CD14-positive monocyte (primary cell): ENCODE measurements around the gene TSPAN31. TPM values are rescaled to one million over a fixed set of nuclear protein-coding genes. Genes with fewer than 3 reads are reported as not detected.
A peak's percentile ranks its signal among the peaks of the same experiment; 100 is the strongest.

Experiments used
- DNase-seq, 3 donors: peaks; one replicate each; pipeline ENCODE4 v3.0.0-alpha.2; 2011 to 2022
- H2AFZ ChIP-seq: 2 replicates; pipeline ENCODE4 v1.6.0; 2012; ENCODE audit warnings: mild to moderate bottlenecking, low read depth, low read length, inconsistent platforms; ENCODE audit not compliant: insufficient read depth, poor library complexity, severe bottlenecking
- H3K27ac ChIP-seq, 2 donors: 1 replicate in 1 of 2; 2 replicates in 1 of 2; pipeline ENCODE4 v1.5.1; 2012 to 2013; ENCODE audit warnings: low read length in 2 of 2, control low read depth in 1 of 2, inconsistent platforms in 1 of 2, low read depth in 1 of 2, mild to moderate bottlenecking in 1 of 2
- H3K27me3 ChIP-seq, 2 donors: one replicate each; pipeline versions ENCODE4 v1.6.0 to v1.6.1; 2011 to 2013; ENCODE audit warnings: low read length in 2 of 2; ENCODE audit not compliant: control insufficient read depth in 2 of 2, insufficient read depth in 2 of 2
- H3K36me3 ChIP-seq, 2 donors: replicated peaks in 1 of 2; 1 replicate in 1 of 2; 2 replicates in 1 of 2; pipeline versions ENCODE4 v1.5.1 to v1.6.1; 2012 to 2013; ENCODE audit warnings: low read length in 2 of 2, control low read depth in 1 of 2, inconsistent platforms in 1 of 2, mild to moderate bottlenecking in 1 of 2; ENCODE audit not compliant: insufficient read depth in 2 of 2, control insufficient read depth in 1 of 2
- H3K4me1 ChIP-seq, 2 donors: 1 replicate in 1 of 2; 2 replicates in 1 of 2; pipeline versions ENCODE4 v1.5.1 to v1.6.1; 2012 to 2013; ENCODE audit warnings: low read length in 2 of 2, control low read depth in 1 of 2, inconsistent platforms in 1 of 2, mild to moderate bottlenecking in 1 of 2, moderate library complexity in 1 of 2; ENCODE audit not compliant: insufficient read depth in 2 of 2, control insufficient read depth in 1 of 2
- H3K4me2 ChIP-seq: replicated peaks from 2 replicates; pipeline ENCODE3; 2012; ENCODE audit warnings: low read length, moderate library complexity, mild to moderate bottlenecking; ENCODE audit not compliant: poor library complexity, severe bottlenecking; ENCODE audit errors: extremely low read depth
- H3K4me3 ChIP-seq, 3 experiments: fragments of 200-600 bp in 1 of 3; sonication (generic) in 1 of 3; replicated peaks in 1 of 3; 1 replicate in 2 of 3; 2 replicates in 1 of 3; pipeline ENCODE4 v1.5.1; 2011 to 2013; ENCODE audit warnings: low read length in 3 of 3, mild to moderate bottlenecking in 3 of 3, control low read depth in 2 of 3, low read depth in 2 of 3, inconsistent platforms in 1 of 3, moderate library complexity in 1 of 3
- H3K79me2 ChIP-seq: 2 replicates; pipeline ENCODE4 v1.6.0; 2012; ENCODE audit warnings: mild to moderate bottlenecking, control low read depth, inconsistent platforms, low read length, moderate library complexity; ENCODE audit not compliant: insufficient read depth
- H3K9ac ChIP-seq: 2 replicates; pipeline ENCODE4 v1.6.0; 2017; ENCODE audit warnings: low read length, mild to moderate bottlenecking; ENCODE audit not compliant: insufficient read depth, poor library complexity, severe bottlenecking
- H3K9me3 ChIP-seq, 2 donors: replicated peaks in 1 of 2; 1 replicate in 1 of 2; 2 replicates in 1 of 2; pipeline versions ENCODE4 v1.5.1 to v1.6.1; 2012 to 2013; ENCODE audit warnings: low read length in 2 of 2, control low read depth in 1 of 2; ENCODE audit not compliant: control insufficient read depth in 1 of 2, insufficient read depth in 1 of 2
- H4K20me1 ChIP-seq: 2 replicates; pipeline ENCODE4 v1.6.0; 2012; ENCODE audit warnings: mild to moderate bottlenecking, low read length, control low read depth, moderate library complexity; ENCODE audit not compliant: insufficient read depth
- H3K27ac Mint-ChIP-seq, 7 donors: one replicate each; pipeline ENCODE4 v1.8.0; 2020; ENCODE audit warnings: mild to moderate bottlenecking in 7 of 7, mixed read lengths in 7 of 7, moderate library complexity in 6 of 7, inconsistent platforms in 2 of 7
- H3K27me3 Mint-ChIP-seq, 3 donors: one replicate each; pipeline ENCODE4 v1.8.0; 2021 to 2022; ENCODE audit warnings: low read depth in 3 of 3, mild to moderate bottlenecking in 3 of 3, mixed read lengths in 3 of 3, moderate library complexity in 3 of 3, inconsistent platforms in 1 of 3
- H3K36me3 Mint-ChIP-seq, 2 donors: one replicate each; pipeline ENCODE4 v1.8.0; 2020; ENCODE audit warnings: mixed read lengths in 2 of 2, inconsistent platforms in 1 of 2, mild to moderate bottlenecking in 1 of 2
- H3K4me1 Mint-ChIP-seq: one replicate; pipeline ENCODE4 v1.8.0; 2020; ENCODE audit warnings: mild to moderate bottlenecking, mixed read lengths
- H3K4me3 Mint-ChIP-seq, 2 donors: one replicate each; pipeline ENCODE4 v1.8.0; 2020; ENCODE audit warnings: mild to moderate bottlenecking in 2 of 2, mixed read lengths in 2 of 2, moderate library complexity in 1 of 2
- H3K9me3 Mint-ChIP-seq, 7 donors: one replicate each; pipeline ENCODE4 v1.8.0; 2020 to 2022; ENCODE audit warnings: mixed read lengths in 7 of 7, mild to moderate bottlenecking in 6 of 7, moderate library complexity in 6 of 7, inconsistent platforms in 2 of 7
- WGBS: methylation state at CpG from one replicate; pipeline ENCODE4 v1.1.5; 2013; ENCODE audit warnings: missing lambda C conversion rate; ENCODE audit not compliant: insufficient coverage; 5-methylcytosine and 5-hydroxymethylcytosine counted together
- intact Hi-C, 2 donors: fragments of 100-400 bp; cut with micrococcal nuclease; formaldehyde crosslinking; loops; one replicate each; pipeline versions ENCODE4 v1.15.0 to v1.15.1; 2023
- polyA plus RNA-seq, 3 donors: library from polyadenylated mRNA; depleted of rRNA in 1 of 3; unstranded in 2 of 3; stranded (reverse) in 1 of 3; fragments of 300-500 nt in 2 of 3; fragments of >200 nt in 1 of 3; fragmentation: Illumina TruSeq in 2 of 3; gene quantifications; 1 replicate in 2 of 3; 2 replicates in 1 of 3; pipeline ENCODE4 v1.2.3, GENCODE V29; 2012 to 2021
- TF ChIP-seq, protein P1 (sequence below): fragments of 200-600 bp; IDR thresholded peaks from one replicate; pipeline ENCODE4 v1.8.0; 2022; ENCODE audit warnings: antibody characterized with exemption, mild to moderate bottlenecking

The TSPAN31 gene
- polyA plus RNA-seq, 3 donors, result 20.6 to 48.1 (median 43.0) TPM

DNA sequence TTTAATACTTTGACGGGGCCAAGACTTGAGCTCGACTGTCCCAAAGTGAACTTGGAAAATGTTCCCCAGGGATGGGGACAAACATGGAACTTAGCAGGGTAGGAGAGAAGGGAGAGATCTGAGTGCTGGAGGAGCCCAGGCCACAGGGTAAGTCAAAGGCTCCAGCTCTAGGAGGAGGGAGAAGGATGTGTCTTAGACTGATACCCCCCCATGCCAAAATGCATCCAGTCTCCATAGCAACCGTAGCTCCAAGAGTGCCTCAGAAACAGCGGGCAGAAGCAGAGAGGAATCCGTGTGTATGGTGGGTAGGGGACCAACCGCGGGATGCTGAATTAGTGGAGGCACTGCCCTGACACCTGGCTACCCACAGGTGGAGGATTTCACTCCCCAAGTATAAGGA is 5.5 kb upstream of the TSPAN31 start:
- DNase-seq, result no peak
- no peaks in the 10 kb centered on the region for H3K27me3 ChIP-seq
- H3K4me1 ChIP-seq, result peaks cover 32 to 35% of the 10 kb centered on the region in 2 donors
- Mint-ChIP-seq H3K4me3 (no peak overlapping the region), H3K27me3 (peaks cover 0 to under 1% (median 0%) of the 10 kb centered on the region in 3 donors), H3K4me1 (peaks cover 41% of the 10 kb centered on the region), H3K9me3 (no peaks in the 10 kb centered on the region), H3K36me3 (peaks cover 13 to 20% of the 10 kb centered on the region in 2 donors), H3K27ac (peak overlapping the region in 1 of 7 donors; percentile 62)
- H3K9ac ChIP-seq, result no peak overlapping the region
- no peak overlapping the region for H3K4me2 ChIP-seq
- no peak overlapping the region for H2AFZ ChIP-seq
- TF ChIP-seq, protein P1, sequence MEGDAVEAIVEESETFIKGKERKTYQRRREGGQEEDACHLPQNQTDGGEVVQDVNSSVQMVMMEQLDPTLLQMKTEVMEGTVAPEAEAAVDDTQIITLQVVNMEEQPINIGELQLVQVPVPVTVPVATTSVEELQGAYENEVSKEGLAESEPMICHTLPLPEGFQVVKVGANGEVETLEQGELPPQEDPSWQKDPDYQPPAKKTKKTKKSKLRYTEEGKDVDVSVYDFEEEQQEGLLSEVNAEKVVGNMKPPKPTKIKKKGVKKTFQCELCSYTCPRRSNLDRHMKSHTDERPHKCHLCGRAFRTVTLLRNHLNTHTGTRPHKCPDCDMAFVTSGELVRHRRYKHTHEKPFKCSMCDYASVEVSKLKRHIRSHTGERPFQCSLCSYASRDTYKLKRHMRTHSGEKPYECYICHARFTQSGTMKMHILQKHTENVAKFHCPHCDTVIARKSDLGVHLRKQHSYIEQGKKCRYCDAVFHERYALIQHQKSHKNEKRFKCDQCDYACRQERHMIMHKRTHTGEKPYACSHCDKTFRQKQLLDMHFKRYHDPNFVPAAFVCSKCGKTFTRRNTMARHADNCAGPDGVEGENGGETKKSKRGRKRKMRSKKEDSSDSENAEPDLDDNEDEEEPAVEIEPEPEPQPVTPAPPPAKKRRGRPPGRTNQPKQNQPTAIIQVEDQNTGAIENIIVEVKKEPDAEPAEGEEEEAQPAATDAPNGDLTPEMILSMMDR, result no peak
- H3K36me3 ChIP-seq, result peaks cover 6 to 17% of the 10 kb centered on the region in 2 donors
- H3K9me3 ChIP-seq, result no peaks in the 10 kb centered on the region
- no peaks in the 10 kb centered on the region for H4K20me1 ChIP-seq
- H3K4me3 ChIP-seq, result no peak overlapping the region
- intact Hi-C loops, result no loop called here
- WGBS, result no CpG with 5 or more reads among the region's 7 CpGs
- peaks cover 26% of the 10 kb centered on the region for H3K79me2 ChIP-seq
- H3K27ac ChIP-seq, result no peak overlapping the region

DNA sequence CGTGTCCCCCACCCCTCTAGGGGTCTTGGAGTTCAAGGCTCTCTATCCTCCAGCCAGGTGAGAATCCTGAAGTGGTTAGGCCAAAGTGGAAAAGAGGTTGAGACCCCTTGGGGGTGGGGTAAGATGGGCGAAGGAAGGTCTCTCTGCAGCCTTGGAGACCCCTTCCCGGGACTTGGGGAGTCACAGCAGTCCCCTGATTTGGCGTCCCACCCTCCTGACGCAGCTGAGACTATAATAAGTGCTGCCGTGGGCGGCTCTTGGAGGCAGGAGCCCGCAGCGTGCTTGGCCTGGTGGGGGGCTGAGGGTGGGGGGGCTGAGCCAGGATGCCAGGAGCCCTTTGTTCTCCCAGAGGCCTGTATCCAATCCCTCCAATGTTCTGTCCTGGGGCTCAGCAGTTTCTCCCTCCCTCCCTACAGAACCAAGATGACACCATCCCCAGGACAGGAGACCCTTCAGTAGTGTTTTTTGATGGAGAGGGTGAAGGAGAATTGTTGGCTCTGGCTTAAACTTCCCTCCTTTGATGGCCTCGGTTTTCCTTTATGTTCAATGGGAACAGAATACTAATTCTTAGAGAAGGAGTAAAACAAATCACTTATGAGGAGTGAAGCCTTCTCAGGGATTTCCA is 4.8 kb upstream of the TSPAN31 start:
- no peak overlapping the region for H2AFZ ChIP-seq
- H3K4me3 ChIP-seq, result no peak overlapping the region
- no peak for DNase-seq
- peaks cover under 1 to 11% of the 10 kb centered on the region in 2 donors for H3K36me3 ChIP-seq
- Mint-ChIP-seq H3K36me3 (peaks cover 7 to 13% of the 10 kb centered on the region in 2 donors), H3K4me1 (peaks cover 42% of the 10 kb centered on the region), H3K9me3 (no peaks in the 10 kb centered on the region), H3K4me3 (no peak overlapping the region), H3K27me3 (peaks cover 0 to 1% (median 0%) of the 10 kb centered on the region in 3 donors), H3K27ac (no peak overlapping the region)
- H3K27ac ChIP-seq, result no peak overlapping the region
- no peaks in the 10 kb centered on the region for H3K9me3 ChIP-seq
- peaks cover 32 to 38% of the 10 kb centered on the region in 2 donors for H3K4me1 ChIP-seq
- H4K20me1 ChIP-seq, result no peaks in the 10 kb centered on the region
- no peaks in the 10 kb centered on the region for H3K27me3 ChIP-seq
- H3K79me2 ChIP-seq, result peaks cover 26% of the 10 kb centered on the region
- TF ChIP-seq, protein P1, result no peak
- intact Hi-C loops, result loop anchor here in 1 of 2 donors (5.0 to 10.0 kb wide), 2 partner anchors 48 to 195 kb away; partner anchors contain the start of gene OS9
- no peak overlapping the region for H3K4me2 ChIP-seq
- 93% methylated on average over 3 of the region's 10 CpGs for whole genome bisulfite sequencing
- no peak overlapping the region for H3K9ac ChIP-seq
